ENCODE measurements around the gene SV2B. TPM values are rescaled to one million over a fixed set of nuclear protein-coding genes. Genes with fewer than 3 reads are reported as not detected.

SV2B gene
- total RNA-seq, 1 experiment from 2014 or later, result 1.4 TPM

GRCh38 chr15:91278951-91279350 lies 178.9 kb downstream of the SV2B start (continued):
- TF ChIP-seq NR2C2 (CRISPR knock-in tag; IDR thresholded peaks at IDR 0.05), result no peak

DNA sequence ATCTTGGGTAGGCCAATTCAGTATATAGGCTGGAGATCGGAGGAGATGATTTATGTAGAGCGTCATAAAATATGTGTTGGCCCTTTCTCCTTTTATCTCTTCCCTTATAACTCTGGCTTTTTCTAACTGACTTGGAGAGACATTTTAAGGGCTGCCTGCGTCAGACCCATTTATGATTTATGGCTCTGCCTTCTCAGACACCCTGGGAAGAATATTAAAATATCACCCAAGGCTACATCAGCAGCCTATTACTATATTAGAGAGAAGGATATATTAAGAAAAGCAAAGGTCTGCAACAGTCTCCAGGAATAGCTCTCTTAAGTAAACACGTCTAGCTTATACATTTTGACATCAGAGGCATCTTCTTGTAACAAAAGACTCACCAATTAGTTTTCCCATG lies 179.4 kb downstream of the SV2B start:
- TF ChIP-seq GRHL2 (CRISPR knock-in tag; IDR thresholded peaks at IDR 0.05; ENCODE audit: insufficient replicate concordance, severe bottlenecking), result no peak
- H3K9me3 Mint-ChIP-seq, result peaks cover 13% of the 10 kb centered on the region
- H3K27ac Mint-ChIP-seq, result no peak overlapping the region
- peaks cover 3% of the 10 kb centered on the region for H3K27me3 Mint-ChIP-seq (ENCODE audit: low read depth)
- ChIA-PET CTCF (interaction anchor here (1.0 to 1.2 kb wide), 2 partner anchors 8 to 11 kb away, joined by 3 read pairs; no protein-coding TSS in a partner anchor), POLR2A (no interaction called here)
- no peak overlapping the region for H3K4me3 Mint-ChIP-seq
- no peaks in the 10 kb centered on the region for H3K4me1 Mint-ChIP-seq
- no peak for DNase-seq (ENCODE audit: low spot score)
- no peak for ATAC-seq
- no peaks in the 10 kb centered on the region; the same call in 1 of the 2 replicates for H3K36me3 Mint-ChIP-seq

GRCh38 chr15:91281947-91282346 lies 181.9 kb downstream of the SV2B start:
- ChIA-PET CTCF (interaction anchor here (1.0 to 2.5 kb wide), 3 partner anchors 10 to 325 kb away, joined by 3 to 11 read pairs (median 3); no protein-coding TSS in a partner anchor), POLR2A (no interaction called here)
- ATAC-seq (no peak), DNase-seq (ENCODE audit: low spot score) (no peak)
- no peak for TF ChIP-seq ATF2 (CRISPR knock-in tag; IDR thresholded peaks at IDR 0.05; ENCODE audit: borderline replicate concordance, low read depth)
- no peak for TF ChIP-seq NFYB (CRISPR knock-in tag; conservative IDR thresholded peaks at IDR 0.05; ENCODE audit: low read depth)
- no peak for TF ChIP-seq ZMAT4 (CRISPR knock-in tag; IDR thresholded peaks at IDR 0.05)
- TF ChIP-seq MYBL2 (CRISPR knock-in tag; IDR thresholded peaks at IDR 0.05), result no peak
- TF ChIP-seq CBFB (CRISPR knock-in tag; IDR thresholded peaks at IDR 0.05; ENCODE audit: low read depth), result no peak
- TF ChIP-seq USF1 (CRISPR knock-in tag; IDR thresholded peaks at IDR 0.05), result no peak
- TF ChIP-seq, protein P1, sequence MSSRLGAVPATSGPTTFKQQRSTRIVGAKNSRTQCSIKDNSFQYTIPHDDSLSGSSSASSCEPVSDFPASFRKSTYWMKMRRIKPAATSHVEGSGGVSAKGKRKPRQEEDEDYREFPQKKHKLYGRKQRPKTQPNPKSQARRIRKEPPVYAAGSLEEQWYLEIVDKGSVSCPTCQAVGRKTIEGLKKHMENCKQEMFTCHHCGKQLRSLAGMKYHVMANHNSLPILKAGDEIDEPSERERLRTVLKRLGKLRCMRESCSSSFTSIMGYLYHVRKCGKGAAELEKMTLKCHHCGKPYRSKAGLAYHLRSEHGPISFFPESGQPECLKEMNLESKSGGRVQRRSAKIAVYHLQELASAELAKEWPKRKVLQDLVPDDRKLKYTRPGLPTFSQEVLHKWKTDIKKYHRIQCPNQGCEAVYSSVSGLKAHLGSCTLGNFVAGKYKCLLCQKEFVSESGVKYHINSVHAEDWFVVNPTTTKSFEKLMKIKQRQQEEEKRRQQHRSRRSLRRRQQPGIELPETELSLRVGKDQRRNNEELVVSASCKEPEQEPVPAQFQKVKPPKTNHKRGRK (CRISPR knock-in tag; IDR thresholded peaks at IDR 0.05; ENCODE audit: borderline replicate concordance), result no peak
- H3K27ac Mint-ChIP-seq, result no peak overlapping the region
- H3K36me3 Mint-ChIP-seq, result no peaks in the 10 kb centered on the region
- no peak overlapping the region for H3K4me3 Mint-ChIP-seq
- H3K27me3 Mint-ChIP-seq (ENCODE audit: low read depth), result peaks cover 3% of the 10 kb centered on the region; the same call in 1 of the 2 replicates
- H3K9me3 Mint-ChIP-seq, result 0 out of 2 replicates have a peak, but pooled peaks cover 2% of the 10 kb centered on the region
- H3K4me1 Mint-ChIP-seq, result no peaks in the 10 kb centered on the region

- no peaks in the 10 kb centered on the region for H3K4me1 Mint-ChIP-seq
- TF ChIP-seq, protein P2, sequence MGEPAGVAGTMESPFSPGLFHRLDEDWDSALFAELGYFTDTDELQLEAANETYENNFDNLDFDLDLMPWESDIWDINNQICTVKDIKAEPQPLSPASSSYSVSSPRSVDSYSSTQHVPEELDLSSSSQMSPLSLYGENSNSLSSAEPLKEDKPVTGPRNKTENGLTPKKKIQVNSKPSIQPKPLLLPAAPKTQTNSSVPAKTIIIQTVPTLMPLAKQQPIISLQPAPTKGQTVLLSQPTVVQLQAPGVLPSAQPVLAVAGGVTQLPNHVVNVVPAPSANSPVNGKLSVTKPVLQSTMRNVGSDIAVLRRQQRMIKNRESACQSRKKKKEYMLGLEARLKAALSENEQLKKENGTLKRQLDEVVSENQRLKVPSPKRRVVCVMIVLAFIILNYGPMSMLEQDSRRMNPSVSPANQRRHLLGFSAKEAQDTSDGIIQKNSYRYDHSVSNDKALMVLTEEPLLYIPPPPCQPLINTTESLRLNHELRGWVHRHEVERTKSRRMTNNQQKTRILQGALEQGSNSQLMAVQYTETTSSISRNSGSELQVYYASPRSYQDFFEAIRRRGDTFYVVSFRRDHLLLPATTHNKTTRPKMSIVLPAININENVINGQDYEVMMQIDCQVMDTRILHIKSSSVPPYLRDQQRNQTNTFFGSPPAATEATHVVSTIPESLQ (CRISPR knock-in tag; IDR thresholded peaks at IDR 0.05), result no peak
- TF ChIP-seq ARID4B (CRISPR knock-in tag; IDR thresholded peaks at IDR 0.05; ENCODE audit: borderline replicate concordance), result no peak
- ChIA-PET CTCF (interaction anchor here (1.0 to 2.5 kb wide), 3 partner anchors 10 to 325 kb away, joined by 3 to 11 read pairs (median 3); no protein-coding TSS in a partner anchor), POLR2A (no interaction called here)
- no peaks in the 10 kb centered on the region for H3K36me3 Mint-ChIP-seq
- H3K4me3 Mint-ChIP-seq, result no peak overlapping the region
- H3K27ac Mint-ChIP-seq, result no peak overlapping the region
- no peak for ATAC-seq
- H3K27me3 Mint-ChIP-seq (ENCODE audit: low read depth), result no peaks in the 10 kb centered on the region
- H3K9me3 Mint-ChIP-seq, result no peaks in the 10 kb centered on the region
- DNase-seq (ENCODE audit: low spot score), result no peak
Observed at GRCh38 chr15:91282486-91282885, 182.4 kb downstream of the SV2B start.

All from WTC11 (cell line).